Ureter (tissue), 1 donor: ENCODE measurements around the gene HOXA4. TPM values are rescaled to one million over a fixed set of nuclear protein-coding genes. Genes with fewer than 3 reads are reported as not detected.

ENCODE experiments used
- DNase-seq: peaks from one replicate; pipeline ENCODE4 v3.0.0-alpha.2; 2020; ENCODE audit warnings: low spot score
- total RNA-seq: library from RNA; stranded (reverse); gene quantifications from one replicate; pipeline ENCODE4 v1.2.4, GENCODE V29; 2023
- donor health status: DM: yes; HTN: yes; CAD: no.

HOXA4 gene
- total RNA-seq, 1 donor from 2014 or later = 9.4 TPM

DNA sequence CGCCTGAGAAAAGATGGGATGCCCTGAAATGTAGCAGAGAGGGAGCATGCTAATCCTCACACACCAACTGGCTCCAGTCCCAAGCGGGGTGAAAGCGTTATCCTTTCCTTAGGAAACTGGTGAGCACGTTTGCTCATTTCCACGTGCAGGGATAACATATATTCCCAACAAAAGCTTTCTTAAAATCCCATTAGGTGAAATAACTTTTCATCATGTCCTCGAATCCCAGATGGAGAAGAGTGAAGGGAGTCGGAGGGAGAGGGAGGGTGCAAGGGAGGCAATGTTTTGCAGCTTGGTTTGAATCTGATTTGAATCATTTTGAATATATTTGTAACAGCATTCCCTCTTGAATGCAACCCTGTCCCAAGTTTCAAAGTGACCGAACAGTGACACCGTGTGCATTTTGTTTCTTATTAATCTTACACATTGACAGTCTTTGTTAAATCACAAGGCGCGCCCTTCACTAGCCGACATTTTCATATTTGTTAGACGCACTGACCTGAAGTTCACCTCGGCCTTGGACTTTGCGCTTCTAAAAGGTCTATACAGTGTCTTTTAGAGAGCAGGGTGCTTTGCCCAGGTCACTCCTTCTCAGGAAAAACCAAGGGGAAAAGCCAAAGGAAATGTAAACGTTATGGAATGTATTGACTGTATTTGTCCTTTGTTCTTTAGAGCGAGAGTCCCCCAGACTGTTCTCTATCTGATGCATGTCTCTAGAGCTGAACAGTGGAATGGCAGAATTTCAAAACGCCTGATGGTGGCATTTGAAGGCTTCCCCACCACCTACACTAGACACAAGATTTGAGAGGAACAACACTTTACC, 3.1 kb upstream of the HOXA4 start:
- DNase-seq = no peak

DNA sequence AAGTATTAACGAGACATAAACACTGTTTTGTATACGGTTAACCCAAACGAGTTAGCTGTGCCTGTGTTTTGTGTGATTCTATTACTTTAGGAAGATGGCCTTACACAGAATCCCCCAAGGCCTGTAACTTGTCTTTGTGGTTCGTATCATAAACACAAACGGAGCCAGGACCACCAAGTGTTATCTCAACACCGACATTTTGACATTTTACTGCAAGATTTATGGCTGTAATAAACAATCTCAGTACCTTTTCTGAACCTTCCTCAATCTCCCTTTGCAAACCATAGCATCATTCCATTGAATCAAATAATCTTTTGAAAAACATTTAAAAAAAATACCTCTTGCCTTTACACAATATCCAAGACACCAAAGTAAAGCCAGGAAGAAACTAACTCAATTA, 2.4 kb upstream of the HOXA4 start:
- DNase-seq = no peak

DNA sequence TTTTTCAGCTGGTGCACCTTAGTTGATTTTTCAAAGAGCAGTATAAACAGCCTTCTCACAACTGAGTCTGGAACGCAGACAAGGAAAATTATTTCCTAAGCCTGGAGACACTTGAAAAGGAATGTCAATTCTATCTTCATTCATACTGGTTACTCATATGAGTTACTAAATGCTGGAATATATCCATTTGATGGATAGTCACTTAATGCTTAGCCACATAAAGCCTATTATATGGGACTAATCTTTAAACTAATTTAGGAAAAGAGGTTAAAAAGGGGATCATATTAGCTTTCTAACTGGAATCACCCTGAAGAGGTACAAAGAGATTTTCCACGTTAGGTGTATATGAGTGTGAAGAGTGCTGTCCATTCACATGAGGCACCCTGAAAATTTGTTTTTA, 1.7 kb upstream of the HOXA4 start:
- no peak for DNase-seq

DNA sequence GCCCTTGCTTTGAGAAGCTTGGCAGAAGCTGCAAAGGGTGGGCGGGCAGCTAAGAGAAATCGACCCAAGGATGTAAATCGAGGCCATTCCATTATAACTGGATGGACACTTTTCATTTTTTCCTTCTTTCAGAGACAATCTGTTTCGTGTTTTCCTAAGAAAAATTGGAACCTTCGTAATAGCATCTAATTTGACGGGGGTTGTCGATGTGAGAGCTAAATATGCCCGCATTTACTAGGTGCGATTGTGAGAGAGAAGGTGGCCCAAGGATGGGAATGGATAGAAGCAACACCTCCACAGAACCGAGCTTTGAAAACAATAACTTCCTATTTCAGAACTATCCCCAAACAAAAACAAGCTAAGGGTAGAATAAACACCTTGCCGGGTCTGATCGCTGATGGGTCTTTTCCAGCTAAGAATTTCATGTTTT, 848 bp upstream of the HOXA4 start:
- DNase-seq = no peak

DNA sequence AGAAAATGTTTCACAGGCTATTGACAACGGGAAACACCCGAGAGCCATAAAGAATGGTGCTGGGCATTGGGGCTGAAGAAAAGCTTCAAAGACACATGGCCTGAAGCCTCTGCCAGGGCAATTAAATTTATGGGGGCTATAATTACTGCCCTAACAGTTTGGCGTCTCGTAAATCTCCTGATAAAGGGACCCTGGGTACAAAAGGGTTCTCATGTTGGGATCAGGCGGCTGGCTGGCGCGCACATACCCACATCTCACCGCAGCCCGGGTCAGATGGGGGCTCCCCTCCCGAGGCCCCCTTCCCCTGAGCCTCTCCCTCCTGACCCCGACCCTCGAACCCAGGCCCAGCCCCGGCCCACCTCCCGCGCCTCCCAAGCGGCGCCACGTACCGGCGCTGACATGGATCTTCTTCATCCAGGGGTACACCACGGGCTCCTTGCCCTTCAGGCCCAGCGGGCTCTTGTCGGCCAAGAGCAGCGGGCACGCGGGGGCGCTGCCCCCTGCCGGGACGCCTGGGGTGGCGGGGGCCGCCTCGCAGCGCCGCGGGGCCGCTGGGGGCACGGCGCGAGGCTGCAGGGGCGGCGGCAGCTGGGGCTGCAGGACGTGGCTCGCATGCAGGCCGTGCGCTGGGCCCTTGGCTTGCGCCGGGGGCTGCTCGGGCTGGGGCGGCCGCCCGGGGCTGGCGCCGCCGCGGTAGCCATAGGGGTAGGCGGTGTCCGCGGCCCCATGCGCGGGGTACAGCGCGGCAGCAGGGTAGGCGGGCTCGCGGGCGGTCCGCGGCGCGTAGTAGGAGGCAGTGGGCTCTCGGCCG, 623 bp downstream of the HOXA4 start:
- peak; percentile 55 for DNase-seq

DNA sequence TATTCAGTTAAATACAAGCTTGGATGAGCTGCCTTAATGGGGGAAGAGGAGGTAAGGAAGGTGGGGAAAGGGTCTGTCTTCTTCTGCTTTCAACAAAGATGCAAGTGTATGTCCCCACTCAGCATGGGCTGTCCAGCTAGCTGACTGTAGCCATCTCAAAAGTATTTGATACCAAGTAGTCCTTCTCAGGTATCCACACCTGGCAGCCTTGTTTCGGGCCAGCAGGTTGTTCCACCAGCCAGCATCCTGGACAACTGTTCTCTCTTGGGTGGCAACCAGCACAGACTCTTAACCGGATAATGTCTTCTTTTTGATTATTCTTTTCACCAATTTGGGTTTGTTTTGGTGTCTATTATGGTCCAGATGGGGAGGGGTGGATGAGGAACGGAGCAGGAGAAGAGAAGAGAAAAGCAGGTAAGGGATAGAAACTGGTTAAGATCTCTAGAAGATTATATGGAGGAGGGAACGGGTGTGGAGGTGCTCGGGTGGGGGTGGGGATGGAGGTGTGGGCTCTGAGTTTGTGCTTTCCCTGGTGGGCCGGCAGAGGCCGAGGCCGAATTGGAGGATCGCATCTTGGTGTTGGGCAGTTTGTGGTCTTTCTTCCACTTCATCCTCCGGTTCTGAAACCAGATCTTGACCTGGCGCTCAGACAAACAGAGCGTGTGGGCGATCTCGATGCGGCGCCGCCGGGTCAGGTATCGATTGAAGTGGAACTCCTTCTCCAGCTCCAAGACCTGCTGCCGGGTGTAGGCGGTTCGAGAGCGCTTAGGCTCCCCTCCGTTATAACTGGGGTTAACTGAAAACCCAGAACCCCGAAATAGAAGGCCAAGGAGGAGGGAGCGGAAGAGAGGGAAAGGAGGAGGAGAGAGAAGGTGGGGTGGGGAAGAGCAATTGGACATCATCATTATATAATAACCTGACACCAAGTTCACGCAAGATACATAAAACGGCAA, 1.5 kb downstream of the HOXA4 start:
- DNase-seq = peak; percentile 42

DNA sequence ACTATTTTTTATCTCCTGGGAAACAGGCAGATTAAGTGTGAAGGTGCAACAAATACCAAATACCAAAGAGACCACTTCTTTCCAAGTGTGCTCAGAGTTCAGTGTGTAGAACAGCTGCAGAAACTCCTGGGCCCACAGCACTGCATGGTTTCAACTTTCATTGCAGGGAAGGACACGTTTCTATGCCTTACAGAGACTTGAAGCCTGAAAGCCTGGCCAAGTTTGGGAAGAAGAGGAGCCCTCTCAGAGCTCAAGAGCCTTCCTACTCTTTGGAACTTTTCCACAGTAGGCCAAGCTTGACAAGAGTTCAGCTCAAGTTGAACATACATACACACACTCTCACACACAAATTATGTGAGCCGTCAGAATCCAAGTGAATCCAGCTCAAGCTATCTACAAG, 2.5 kb downstream of the HOXA4 start:
- DNase-seq = no peak

DNA sequence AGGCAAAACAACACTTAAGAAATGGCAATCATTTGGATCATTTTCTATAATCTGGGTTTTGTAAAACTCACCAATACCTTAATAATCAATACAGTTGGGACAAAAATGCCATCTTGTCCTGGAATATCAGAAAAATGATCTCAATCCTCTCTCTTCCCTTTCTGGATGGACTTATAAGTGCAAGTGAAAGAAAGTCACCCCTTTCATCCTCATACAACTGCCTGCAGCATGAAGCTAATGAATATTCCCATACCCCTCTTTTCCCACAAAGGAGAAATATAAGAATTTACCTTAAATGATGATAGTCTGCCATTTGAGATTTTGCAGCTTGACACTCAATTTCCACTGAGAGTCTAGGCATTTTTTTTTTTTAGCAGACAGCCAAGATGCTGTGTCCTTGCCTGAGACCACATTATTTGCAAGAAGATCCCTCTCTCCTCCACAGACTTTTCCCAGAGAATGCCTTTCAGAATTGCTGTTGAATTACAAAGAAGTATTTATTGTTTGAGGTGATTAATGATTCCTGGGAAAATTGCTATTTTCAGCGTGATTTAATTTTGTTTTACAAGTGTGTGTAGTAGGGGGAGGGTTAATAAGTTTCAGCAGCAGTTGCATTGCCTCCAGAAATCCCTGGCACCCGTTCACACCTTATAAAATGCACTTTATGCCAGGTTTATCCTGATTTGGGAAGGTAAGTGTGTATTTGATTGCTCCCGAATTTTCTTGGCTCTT, 3.8 kb downstream of the HOXA4 start:
- DNase-seq = no peak

DNA sequence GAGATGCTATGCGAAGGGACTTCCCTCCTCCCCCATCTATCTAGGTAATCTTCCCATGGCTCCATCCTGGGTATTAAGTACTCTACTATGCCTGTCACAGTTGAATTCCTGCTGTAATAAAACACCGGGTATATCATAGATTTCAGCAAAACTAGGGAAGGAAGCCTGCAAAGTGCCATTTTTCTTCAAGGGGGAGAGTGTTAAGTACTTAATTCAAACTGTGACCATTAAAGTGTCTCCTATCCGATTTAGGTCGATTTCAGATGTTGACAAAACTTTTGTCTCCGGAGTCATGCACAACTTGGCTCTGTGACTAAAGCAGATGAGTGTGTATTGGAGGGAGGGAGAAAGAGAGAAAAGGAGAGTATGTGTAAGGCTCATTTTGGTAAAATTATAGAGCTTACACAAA, 4.6 kb downstream of the HOXA4 start:
- DNase-seq = no peak

DNA sequence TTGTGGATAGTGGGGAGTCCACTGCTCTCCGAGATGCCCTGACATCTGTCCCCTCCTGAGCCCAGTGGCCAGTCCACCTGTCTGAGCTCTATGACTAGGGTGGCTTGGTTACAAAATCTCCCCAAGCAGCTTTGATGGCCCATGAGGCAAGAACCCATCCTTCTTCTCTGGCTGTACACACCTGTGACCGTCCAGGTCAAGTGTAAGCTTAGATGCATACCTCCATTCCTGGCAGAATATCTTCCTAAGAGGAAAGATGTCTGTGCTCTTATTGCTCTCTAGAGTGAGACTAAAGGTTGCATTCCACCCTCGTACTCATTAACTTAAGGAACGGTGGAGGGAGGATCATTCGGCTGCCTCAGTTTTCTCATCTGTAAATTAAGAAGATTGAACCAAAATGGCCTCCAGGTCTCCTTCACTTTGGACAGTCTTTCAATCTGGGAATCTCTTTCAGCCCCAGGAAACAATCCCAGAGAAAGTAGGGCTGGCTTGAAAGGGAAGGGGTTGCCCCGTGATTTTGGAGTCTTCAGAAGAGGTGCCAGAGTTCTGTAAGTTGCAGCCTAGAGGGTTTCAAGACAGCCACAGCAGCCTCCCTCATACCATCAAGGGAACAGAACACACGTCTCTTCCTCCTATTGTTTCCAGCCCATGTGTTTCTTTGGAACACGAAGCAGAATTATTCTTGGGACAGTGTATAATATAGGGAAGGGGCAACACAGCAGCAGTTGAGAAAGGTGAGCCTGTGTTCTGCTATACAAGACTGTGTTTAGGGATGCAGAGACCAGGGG, 5.5 kb downstream of the HOXA4 start:
- no peak for DNase-seq

DNA sequence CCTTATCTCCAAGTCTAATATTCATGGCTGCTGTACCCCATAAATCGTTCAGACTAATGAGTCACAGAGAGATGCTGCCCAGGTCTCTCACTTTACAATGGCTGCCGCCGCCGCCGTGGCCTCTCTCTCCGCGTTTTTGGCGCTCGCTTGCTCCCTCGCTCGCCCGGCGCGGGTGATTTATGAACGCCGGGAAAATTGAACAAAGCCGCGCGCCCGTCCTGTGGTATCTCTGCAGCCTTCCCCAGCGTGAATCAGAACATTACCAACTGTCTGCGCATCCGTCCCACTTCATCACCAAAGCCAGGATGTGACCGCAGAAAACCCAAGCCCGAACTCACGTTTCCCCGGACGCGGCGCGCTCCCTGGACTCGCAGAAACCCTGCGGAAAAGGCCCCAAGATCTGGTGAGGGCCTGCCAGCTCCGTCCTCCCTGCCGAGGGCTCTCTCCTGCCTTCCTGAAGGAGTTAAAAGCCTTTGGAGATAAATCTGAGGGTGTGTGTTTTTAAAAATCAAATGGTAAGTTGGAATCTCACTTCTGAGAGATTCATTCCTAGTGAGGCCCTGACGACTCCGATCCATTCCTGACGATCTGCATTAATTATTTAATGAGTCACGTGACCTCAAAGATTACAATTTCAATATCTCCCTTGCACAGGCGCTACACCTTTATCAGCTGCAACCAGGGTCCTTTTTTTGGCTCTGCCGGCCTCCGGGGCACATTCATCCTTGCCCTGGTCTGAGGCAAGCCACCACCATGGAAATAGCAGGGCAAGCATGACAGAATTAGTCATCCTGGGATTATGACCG, 6.3 kb downstream of the HOXA4 start:
- DNase-seq = no peak

DNA sequence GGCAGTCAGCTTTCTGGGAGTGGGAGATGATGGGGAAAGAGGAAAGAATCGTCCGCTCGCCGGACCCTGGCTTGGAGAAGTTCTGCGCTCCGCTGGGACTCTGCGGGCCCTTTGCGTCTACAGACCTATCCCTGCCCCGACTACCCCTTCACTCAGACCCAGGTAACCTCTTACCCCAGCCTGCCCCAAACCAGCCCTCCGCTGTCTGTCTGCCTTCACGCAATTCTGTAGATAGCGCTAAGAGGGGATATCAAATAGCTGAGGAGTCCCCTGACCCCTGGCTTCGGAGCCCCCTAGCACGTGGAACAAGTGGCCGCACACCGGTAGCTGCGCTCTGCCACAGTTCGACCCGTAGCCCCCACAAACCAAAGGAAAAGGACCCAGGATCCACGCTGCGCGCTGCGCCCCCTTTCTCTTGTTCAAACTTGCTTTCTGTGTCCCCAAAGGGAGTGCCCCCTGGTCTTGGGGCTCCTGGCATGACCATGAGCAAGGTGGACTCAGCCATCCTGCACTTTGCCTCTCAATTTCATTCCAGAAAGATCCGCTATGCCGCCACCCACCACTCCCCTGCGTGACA, 7.0 kb downstream of the HOXA4 start:
- no peak for DNase-seq

DNA sequence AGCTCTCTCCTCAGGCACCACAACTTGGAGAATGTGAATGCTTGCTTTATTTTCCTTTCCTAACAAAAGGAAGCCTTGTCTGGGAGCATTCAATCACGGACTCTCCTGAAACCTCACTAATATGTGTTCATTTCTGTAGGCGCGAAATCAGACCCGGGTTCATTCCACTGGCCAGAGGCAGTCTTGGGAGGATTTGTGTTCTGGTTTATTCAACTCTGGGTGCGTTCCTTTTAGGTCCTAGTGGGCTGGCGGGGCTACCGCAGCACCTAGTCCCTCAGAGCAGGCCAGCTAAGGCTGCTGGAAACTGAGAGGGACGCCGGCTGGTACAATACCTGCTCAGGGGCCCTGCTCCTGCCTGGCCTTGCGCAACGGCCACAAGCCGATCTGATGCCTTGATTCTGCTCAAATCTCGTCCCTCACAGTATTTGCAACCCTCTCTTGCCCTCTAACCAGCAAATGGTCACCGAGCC, 7.5 kb downstream of the HOXA4 start:
- no peak for DNase-seq

DNA sequence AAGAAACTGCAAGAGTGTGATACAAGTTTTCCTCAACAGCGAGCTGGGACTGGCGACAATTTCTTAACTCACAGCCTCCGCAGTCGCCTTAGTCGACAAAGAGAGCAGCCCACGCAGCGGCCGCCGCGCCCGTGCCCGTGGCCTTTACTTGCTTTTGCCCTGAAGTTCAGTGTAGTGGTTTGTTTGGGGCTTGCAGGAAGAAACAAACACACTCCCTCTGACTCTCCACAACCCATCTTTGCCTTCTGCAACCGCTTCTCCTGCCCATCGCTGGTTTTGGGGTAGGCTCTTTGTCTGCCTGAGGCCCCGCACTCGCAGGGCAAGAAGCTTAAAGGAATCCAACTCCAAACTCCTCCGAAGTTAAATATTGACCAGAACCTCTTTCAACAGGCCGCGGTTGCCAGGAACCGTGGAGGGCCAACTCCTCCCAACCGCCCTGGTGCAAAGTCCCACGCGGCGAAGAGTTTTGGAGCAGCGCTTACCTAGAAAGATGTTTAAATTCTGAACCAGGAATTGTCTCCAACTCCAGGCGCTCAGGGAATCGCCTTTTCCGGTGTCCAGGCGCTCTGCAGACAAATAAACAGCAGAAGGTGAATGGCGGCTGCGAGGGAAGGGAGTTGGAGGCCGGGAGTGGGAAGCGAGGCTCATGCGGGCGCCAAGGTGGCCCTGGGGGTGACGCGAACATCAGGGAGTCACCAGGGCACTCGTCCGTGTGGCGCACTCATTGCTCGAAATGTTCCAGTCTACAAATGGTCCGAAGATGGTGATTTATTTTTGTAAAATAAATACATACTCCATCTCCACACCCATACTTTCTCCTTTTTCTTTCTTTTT, 8.3 kb downstream of the HOXA4 start:
- DNase-seq = no peak

DNA sequence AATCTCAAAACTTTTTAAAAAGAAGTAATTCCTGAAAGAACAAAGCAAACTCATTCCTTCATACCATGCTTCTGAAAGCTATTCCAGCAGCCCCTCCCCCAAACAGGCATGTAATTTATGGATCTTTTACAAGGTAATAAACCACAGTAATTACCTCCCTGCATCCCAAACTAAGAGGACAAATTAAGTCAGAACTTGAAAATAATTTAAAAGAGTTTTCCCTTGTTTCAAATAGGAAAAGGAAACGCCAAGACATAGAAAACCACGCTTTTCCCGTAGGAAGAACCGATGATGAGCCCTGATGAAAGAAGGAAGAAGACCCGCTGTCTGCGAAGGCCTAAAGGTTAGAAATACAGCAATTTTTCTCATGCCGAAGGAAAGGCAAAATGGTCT, 8.9 kb downstream of the HOXA4 start:
- DNase-seq = no peak

DNA sequence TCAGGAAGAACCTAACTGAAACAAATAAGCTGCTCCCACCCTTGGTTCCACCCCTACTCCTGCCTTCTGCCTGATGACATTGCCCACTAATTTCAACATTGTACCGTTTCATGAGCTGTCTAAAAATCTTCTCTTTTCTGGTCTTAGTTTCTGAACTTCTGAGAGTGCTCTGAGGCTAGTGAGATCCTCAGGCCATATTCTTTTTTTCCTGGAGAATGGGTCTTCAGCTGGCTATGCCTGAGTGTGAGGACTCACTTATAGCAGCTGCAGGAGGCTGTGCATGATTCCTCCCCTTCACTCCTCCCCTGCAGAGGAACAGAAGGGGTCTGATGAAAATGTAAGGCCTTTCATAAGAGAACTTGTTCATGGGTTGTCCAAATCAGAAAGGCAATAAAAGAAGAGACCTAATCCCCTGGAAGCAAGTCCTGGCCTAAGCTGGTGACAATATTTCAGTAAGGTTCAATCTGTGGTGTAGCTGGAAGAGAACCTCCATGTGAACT, 11.1 kb downstream of the HOXA4 start:
- no peak for DNase-seq

DNA sequence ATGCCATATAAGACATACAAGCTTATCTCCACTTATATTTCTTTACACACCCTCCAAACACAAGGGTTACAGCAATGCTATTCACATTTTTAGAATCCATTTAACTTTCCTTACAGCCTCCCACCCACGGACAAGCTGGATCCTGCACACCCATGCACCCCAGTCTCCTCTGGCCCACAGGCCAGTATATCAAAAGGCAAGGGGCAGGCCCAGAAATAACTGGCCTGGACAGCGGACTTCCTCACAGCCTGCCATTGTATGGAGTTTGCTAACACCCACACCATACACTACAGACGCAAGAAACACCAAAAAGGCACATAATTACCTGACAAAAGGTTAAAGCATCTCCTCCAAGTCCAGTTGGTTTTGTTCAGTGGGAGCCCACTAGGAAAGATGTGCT, 12.0 kb downstream of the HOXA4 start:
- DNase-seq = no peak

DNA sequence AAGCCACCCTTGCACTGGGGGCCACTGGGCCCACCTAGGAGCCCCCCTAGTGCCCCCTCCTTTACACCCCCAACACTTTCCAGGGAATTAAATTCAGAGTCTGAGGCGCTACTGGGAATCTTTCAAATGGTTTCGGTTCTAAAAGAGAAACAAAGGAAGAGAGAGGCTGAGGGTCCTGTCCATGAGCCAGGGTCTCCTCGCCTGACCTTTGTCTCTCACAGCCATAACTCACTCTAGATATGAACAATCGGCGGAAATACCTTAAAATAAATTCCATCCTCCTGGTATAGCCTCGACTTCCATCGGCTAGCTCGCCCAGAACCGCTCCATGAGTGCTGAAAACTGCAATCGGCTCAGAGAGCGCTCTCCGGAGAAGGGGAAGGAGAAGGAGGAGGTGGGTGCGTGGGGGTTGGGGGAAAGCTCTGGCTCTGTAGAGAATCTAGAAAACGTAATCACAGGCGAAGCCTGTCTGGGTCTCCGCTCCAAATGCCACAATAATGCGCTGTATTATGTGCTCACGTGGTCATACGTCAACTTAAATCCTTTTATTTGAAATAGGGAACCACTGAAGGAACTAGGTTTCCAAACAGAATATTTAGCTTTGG, 12.6 kb downstream of the HOXA4 start:
- no peak for DNase-seq
